Measurements from ENCODE around the gene APOL1. TPM values are rescaled to one million over a fixed set of nuclear protein-coding genes. Genes with fewer than 3 reads are reported as not detected.
A peak's percentile ranks its signal among the peaks of the same experiment; 100 is the strongest.
"Not testable (repeated sequence)": the region's sequence is repeated elsewhere in the genome, so short reads cannot be mapped to it uniquely, and the experiment has no call there.

The APOL1 gene, protein sequence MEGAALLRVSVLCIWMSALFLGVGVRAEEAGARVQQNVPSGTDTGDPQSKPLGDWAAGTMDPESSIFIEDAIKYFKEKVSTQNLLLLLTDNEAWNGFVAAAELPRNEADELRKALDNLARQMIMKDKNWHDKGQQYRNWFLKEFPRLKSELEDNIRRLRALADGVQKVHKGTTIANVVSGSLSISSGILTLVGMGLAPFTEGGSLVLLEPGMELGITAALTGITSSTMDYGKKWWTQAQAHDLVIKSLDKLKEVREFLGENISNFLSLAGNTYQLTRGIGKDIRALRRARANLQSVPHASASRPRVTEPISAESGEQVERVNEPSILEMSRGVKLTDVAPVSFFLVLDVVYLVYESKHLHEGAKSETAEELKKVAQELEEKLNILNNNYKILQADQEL
- total RNA-seq, result 10 to 100 TPM in 3 of 4 donors, 1 to 10 TPM in 1; 6.7 to 16.8 (median 11.0) TPM

DNA sequence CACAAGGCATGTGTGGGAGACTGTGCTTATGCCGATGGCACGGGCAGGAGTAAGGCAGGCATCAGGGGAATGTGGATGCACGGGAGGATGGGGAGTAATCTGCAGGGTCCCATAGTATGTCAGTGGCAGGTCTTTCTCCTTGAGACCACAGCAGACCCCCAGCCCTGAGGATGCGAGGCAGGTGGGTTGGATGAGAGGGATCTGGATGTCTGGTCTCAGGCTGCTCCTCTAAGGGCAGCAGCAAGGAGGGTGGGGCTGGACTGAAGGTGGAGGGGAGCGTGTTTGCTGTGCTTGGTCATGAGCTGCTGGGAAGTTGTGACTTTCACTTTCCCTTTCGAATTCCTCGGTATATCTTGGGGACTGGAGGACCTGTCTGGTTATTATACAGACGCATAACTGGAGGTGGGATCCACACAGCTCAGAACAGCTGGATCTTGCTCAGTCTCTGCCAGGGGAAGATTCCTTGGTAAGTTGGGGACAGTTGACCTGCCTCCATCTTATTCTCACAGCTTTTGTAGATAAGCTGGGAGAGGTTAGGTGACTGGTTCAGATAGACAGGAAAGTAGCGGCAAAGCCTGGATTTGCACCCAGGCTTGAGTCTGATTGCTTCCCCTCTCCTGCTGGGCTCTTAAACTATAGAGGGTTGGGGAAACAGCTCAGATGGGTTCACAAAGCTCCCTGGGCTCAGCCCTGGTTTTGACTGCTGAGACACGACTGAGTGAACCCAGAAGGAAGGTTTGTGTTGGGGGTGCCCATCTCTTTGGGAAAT lies at the start of gene APOL1:
Gene APOL1 (plus strand): TSS at position 380 of the 769 bp plus-strand sequence. CDS start 1,823 bp downstream, outside the sequence.
- no peaks in the 10 kb centered on the region for H3K36me3 ChIP-seq
- H3K4me1 ChIP-seq, result peaks cover 0 to 29% of the 10 kb centered on the region in 2 donors
- intact Hi-C loops (cut with DNase I), result no loop called here
- DNase-seq, result peak; percentile 32 to 39
- WGBS, 2 donors, result 58 to 67% methylated on average over 10 of the region's 10 CpGs
- H3K27me3 ChIP-seq, result no peaks in the 10 kb centered on the region
- H3K9me3 ChIP-seq, result no peaks in the 10 kb centered on the region
- H3K4me3 ChIP-seq (replicated peaks in 1 of 3), result peak within 1 kb of the TSS in 2 of 3 donors; percentile 3 to 23
- TF ChIP-seq, protein P1, sequence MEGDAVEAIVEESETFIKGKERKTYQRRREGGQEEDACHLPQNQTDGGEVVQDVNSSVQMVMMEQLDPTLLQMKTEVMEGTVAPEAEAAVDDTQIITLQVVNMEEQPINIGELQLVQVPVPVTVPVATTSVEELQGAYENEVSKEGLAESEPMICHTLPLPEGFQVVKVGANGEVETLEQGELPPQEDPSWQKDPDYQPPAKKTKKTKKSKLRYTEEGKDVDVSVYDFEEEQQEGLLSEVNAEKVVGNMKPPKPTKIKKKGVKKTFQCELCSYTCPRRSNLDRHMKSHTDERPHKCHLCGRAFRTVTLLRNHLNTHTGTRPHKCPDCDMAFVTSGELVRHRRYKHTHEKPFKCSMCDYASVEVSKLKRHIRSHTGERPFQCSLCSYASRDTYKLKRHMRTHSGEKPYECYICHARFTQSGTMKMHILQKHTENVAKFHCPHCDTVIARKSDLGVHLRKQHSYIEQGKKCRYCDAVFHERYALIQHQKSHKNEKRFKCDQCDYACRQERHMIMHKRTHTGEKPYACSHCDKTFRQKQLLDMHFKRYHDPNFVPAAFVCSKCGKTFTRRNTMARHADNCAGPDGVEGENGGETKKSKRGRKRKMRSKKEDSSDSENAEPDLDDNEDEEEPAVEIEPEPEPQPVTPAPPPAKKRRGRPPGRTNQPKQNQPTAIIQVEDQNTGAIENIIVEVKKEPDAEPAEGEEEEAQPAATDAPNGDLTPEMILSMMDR (IDR thresholded peaks at IDR 0.05), result no peak
- no peak for TF ChIP-seq POLR2A (IDR thresholded peaks at IDR 0.05)
- H3K27ac ChIP-seq, result peak within 1 kb of the TSS; percentile 60 to 71 (median 67)

DNA sequence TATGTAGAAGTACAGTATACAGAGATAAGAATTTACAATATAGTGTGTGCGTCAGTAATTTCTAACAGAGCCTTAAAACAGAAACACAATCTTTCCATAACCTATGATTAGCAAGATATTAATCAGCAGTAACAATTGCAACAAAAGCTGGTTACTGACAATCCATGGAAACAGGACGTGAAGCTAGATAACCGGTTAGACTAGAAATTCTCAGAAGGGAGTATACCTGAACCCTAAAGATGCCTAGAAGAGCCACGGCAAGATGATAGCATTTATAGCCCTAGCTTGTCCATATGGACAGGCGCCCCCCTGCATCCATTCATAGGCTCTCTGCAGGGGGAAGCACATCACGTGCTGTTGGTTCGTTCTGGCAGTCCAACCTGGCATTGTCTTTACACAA lies 49.5 kb upstream of the APOL1 start:
- H3K36me3 ChIP-seq; H3K9me3 ChIP-seq; H3K27me3 ChIP-seq; intact Hi-C loops (cut with DNase I); H3K4me3 ChIP-seq (replicated peaks in 1 of 3); DNase-seq; H3K4me1 ChIP-seq; H3K27ac ChIP-seq: not testable (repeated sequence)
- WGBS, 2 donors, result 75 to 81% methylated on average over 7 of the region's 7 CpGs

DNA sequence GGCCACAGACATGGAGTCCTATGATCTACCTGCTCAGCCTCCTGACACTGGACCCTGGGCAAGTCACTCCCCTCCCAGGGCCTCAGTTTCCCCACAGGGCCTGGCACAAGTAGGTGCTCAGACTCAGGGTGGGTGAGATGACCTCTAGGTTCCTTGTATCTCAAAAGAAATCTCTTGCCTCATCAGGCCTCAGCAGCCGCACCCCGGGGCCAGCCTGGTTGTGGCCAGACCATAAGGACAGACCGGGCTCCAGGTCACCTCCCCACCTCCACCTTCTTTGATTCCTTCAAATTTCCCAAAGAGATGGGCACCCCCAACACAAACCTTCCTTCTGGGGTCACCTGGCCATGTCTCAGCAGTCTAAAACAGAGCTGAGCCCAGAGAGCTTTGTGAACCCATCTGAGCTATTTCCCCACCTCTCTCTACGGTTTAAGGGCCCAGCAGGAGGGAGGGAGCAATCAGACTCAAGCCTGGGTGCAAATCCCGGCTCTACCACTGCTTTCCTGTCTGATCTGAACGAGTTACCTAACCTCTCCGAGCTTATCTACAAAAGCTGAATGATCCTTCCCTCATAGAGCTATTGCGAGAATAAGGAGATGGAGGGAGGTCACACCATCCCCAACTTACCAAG lies 48.8 kb upstream of the APOL1 start:
- DNase-seq, result no peak
- H3K27ac ChIP-seq, result no peak overlapping the region
- TF ChIP-seq, protein P1 (IDR thresholded peaks at IDR 0.05), result no peak
- TF ChIP-seq POLR2A (IDR thresholded peaks at IDR 0.05), result no peak
- 80 to 84% methylated on average over 8 of the region's 8 CpGs for WGBS, 2 donors
- H3K9me3 ChIP-seq, result no peaks in the 10 kb centered on the region
- peaks cover 0 to 12% of the 10 kb centered on the region in 2 donors for H3K4me1 ChIP-seq
- no peak overlapping the region for H3K4me3 ChIP-seq (replicated peaks in 1 of 3)
- no peaks in the 10 kb centered on the region for H3K27me3 ChIP-seq
- intact Hi-C loops (cut with DNase I), result no loop called here
- H3K36me3 ChIP-seq, result no peaks in the 10 kb centered on the region

DNA sequence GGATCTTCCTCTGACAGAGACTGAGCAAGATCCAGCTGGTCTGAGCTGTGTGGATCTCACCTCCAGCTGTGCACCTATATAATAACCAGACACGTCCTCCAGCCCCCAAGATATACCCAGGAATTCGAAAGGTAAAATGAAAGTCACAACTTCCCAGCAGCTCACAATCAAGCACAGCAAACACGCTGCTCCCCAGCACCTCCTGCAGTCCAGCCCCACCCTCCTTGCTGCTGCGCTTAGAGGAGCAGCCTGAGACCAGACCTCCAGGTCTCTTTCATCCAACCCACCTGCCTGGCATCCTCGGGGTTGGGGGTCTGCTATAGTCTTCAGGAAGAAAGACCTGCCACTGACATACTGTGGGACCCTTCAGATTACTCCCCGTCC lies 48.3 kb upstream of the APOL1 start:
- DNase-seq, result no peak
- WGBS, 2 donors, result 71 to 93% methylated on average over 6 of the region's 6 CpGs
- Histone ChIP-seq H3K9me3 (no peaks in the 10 kb centered on the region), H3K36me3 (no peaks in the 10 kb centered on the region), H3K27me3 (no peaks in the 10 kb centered on the region), H3K4me3 (replicated peaks in 1 of 3) (no peak overlapping the region), H3K4me1 (peaks cover 0 to 12% of the 10 kb centered on the region in 2 donors), H3K27ac (no peak overlapping the region)
- intact Hi-C loops (cut with DNase I), result no loop called here
- TF ChIP-seq, protein P1 (IDR thresholded peaks at IDR 0.05), result no peak
- TF ChIP-seq POLR2A (IDR thresholded peaks at IDR 0.05), result no peak

DNA sequence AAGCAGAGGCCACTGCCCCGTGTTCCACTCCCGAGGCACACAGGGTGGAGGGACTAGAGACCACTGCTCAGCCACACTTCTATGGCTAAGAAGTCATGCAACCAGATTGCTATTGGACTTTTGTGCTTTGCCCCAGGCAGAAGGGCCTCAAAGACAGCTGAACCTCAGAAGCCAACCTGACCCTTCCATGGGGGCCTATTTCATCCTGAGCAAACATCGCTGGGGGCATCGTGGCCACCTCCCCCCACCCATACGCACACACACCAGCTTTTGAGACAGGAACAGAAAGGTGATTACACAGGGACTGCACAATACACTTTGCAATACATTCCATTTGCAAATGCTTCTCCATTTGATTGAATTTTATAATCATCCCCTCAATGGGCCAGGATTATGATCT lies 47.4 kb upstream of the APOL1 start:
- H3K27me3 ChIP-seq; H3K9me3 ChIP-seq; DNase-seq; H3K27ac ChIP-seq; H3K36me3 ChIP-seq; H3K4me3 ChIP-seq (replicated peaks in 1 of 3); intact Hi-C loops (cut with DNase I): not testable (repeated sequence)
- WGBS, 2 donors, result 78 to 84% methylated on average over 3 to 5 of the region's 5 CpGs
- H3K4me1 ChIP-seq, result peaks cover 0 to 12% of the 10 kb centered on the region in 2 donors
